Stimulated activated naive CD8-positive, alpha-beta T cell treated with anti-CD3 and anti-CD28 coated beads, Interleukin-15, amount 100 ng/mL, for 72 hours (primary cell): ENCODE data around the gene RGS14.
"Not testable (repeated sequence)": the region's sequence is repeated elsewhere in the genome, so short reads cannot be mapped to it uniquely, and the experiment has no call there.

ENCODE experiments used
- ATAC-seq: fragments of 150-1000 bp; cut with Tn5 transposase; 2 replicates; pipeline ENCODE4 v1.10.0; 2021; ENCODE audit warnings: mild to moderate bottlenecking, moderate library complexity
- DNase-seq, 2 donors: peaks; one replicate each; pipeline ENCODE4 v3.0.0; 2021 to 2022
- H3K27ac Mint-ChIP-seq, 2 donors: one replicate each; pipeline ENCODE4 v1.8.0; 2022; ENCODE audit warnings: mild to moderate bottlenecking in 2 of 2, mixed read lengths in 2 of 2, moderate library complexity in 2 of 2
- H3K27me3 Mint-ChIP-seq: one replicate; pipeline ENCODE4 v1.8.0; 2022; ENCODE audit warnings: mixed read lengths
- H3K4me1 Mint-ChIP-seq: one replicate; pipeline ENCODE4 v1.8.0; 2022; ENCODE audit warnings: mild to moderate bottlenecking, mixed read lengths
- H3K4me3 Mint-ChIP-seq, 2 donors: one replicate each; pipeline ENCODE4 v1.8.0; 2022; ENCODE audit warnings: mild to moderate bottlenecking in 2 of 2, mixed read lengths in 2 of 2, moderate library complexity in 1 of 2
- H3K9me3 Mint-ChIP-seq, 2 donors: one replicate each; pipeline ENCODE4 v1.8.0; 2022; ENCODE audit warnings: mixed read lengths in 2 of 2

The RGS14 gene

DNA sequence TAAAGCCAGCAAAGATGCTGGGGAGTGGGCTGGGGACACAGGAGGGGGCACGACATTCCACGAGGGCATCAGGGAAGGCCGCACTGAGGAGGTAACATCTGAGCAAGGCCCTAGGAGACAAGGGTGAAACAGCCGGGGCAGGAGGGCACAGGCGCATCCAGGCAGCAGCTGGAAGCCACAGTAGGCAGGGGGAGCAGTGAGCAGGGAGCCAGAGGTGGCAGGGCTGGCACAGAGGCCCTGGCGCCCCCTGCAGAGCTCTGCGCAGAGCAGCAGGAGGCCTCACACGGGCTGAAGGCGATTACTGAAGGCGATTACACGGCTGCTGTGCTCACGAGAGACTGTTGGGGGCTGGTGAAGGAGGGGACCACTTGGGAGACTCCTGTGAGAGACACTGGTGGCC lies 21.6 kb upstream of the RGS14 start:
- Mint-ChIP-seq H3K4me1 (peaks cover 38% of the 10 kb centered on the region), H3K27ac (no peak overlapping the region), H3K4me3 (no peak overlapping the region), H3K27me3 (no peaks in the 10 kb centered on the region), H3K9me3 (no peaks in the 10 kb centered on the region)
- DNase-seq (peak; percentile 35 to 56), ATAC-seq (peak; percentile 89)

- DNase-seq (no peak), ATAC-seq (no peak)
- Mint-ChIP-seq H3K27ac (peak overlapping the region in 1 of 2 donors; percentile 91), H3K9me3 (no peaks in the 10 kb centered on the region), H3K4me3 (no peak overlapping the region), H3K4me1 (peaks cover 37% of the 10 kb centered on the region), H3K27me3 (no peaks in the 10 kb centered on the region)
Measured at GRCh38 chr5:177336603-177337494, 20.9 kb upstream of the RGS14 start.

DNA sequence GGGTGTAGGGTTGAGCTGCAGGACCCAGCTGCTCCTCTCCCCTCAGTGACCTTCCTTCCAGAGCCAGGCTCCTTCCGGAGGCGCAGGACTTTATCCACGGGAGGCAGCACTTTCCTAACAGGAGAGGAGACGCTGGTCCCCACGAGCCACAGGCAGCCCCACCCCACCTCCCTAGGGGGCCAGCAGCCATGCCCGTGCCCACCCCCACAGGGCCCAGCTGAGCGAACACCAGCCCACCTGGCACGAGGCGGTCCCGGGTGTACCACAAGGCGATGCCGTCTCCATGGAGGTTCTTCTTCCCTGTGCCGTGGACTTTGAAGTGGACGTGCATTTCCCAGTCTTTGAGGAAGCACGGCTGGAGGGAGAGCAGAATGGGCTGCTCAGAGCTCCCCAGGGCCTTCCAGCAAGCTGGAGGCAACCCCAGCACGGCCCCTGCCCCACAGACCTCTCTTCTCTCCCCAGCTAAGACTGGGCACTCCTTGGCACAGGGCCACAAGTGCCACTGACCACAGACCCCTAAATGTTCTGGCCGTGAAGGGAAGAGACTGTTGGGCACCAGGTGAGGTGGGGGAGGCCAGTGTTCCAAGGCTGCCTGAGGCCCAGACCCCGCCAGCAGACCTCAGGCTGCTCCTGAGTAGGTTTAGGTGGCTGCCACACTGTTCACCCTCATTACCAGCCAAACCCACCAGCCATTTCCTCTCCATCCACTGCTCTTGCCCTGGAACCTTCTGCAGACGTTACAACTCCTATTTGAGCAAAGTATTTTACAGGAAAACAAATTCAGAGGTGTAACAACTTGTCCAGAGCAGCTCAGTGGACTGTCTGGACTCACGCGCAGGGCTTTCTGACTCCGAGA lies 19.2 kb upstream of the RGS14 start:
- ATAC-seq (no peak), DNase-seq (no peak)
- Mint-ChIP-seq H3K4me1 (peaks cover 32% of the 10 kb centered on the region), H3K4me3 (no peak overlapping the region), H3K9me3 (no peaks in the 10 kb centered on the region), H3K27me3 (no peaks in the 10 kb centered on the region), H3K27ac (no peak overlapping the region)

DNA sequence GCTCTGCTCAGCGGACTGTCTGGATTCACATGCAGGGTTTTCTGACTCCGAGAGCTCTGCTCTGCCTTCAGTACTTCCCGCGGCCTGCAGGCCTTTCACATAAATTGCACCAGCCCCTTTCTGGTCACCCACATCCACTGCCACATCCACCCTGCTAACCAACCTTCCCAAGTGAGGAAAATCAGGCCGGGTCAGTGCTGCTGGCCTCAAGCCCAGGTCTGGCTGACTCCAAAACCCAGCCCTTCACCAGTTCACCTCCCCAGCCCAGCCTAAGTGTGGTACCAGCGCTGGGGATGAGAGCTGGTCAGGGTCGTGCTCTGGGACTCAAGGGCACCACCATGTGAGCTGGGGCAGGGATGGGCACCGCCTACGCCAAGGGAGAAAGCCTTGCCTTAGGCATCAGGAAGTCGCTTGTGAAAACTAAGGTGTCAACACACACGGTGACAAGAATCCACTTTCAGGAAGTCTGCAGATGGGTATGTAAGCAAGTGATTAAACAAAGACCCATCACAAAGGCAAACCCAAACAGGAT lies 18.6 kb upstream of the RGS14 start:
- Mint-ChIP-seq H3K4me3 (no peak overlapping the region), H3K27me3 (no peaks in the 10 kb centered on the region)
- DNase-seq, result no peak

GRCh38 chr5:177343000-177343399 lies 14.7 kb upstream of the RGS14 start:
- H3K9me3 Mint-ChIP-seq, H3K4me3 Mint-ChIP-seq, ATAC-seq, DNase-seq, H3K27ac Mint-ChIP-seq, H3K27me3 Mint-ChIP-seq: not testable (repeated sequence)
- peaks cover 42% of the 10 kb centered on the region for H3K4me1 Mint-ChIP-seq

More for the DNA sequence above, 18.6 kb upstream of the RGS14 start:
- ATAC-seq, result no peak
- Mint-ChIP-seq H3K27ac (no peak overlapping the region), H3K4me1 (peaks cover 35% of the 10 kb centered on the region), H3K9me3 (no peaks in the 10 kb centered on the region)

DNA sequence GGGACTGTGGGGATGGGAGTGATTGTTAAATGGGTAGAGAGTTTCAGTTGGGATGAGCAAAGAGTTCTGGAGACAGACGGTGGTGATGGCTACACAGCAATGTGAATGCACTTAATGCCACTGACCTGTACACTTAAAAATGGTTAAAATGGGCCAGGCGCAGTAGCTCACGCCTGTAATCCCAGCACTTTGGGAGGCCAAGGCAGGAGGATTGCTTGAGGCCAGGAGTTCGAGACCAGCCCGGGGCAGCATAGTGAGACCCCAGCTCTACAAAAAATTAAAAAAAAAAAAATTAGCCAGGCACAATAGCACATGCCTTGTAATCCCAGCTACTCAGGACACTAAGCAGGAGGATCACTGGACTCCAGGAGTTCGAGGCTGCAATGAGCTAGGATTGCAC lies 13.9 kb upstream of the RGS14 start:
- Mint-ChIP-seq H3K9me3 (no peaks in the 10 kb centered on the region), H3K4me3 (no peak overlapping the region), H3K4me1 (peaks cover 47% of the 10 kb centered on the region), H3K27ac (peak overlapping the region in 1 of 2 donors; percentile 28), H3K27me3 (no peaks in the 10 kb centered on the region)
- ATAC-seq (no peak), DNase-seq (no peak)

- ATAC-seq (no peak), DNase-seq (no peak)
- H3K9me3 Mint-ChIP-seq, result no peaks in the 10 kb centered on the region
- H3K4me1 Mint-ChIP-seq, result peaks cover 51% of the 10 kb centered on the region
- H3K4me3 Mint-ChIP-seq, result no peak overlapping the region
- no peaks in the 10 kb centered on the region for H3K27me3 Mint-ChIP-seq
- no peak overlapping the region for H3K27ac Mint-ChIP-seq
Measured at GRCh38 chr5:177344891-177345290, 12.8 kb upstream of the RGS14 start.

GRCh38 chr5:177346820-177347219 lies 10.9 kb upstream of the RGS14 start:
- Mint-ChIP-seq H3K27ac (no peak overlapping the region), H3K4me1 (peaks cover 49% of the 10 kb centered on the region), H3K27me3 (no peaks in the 10 kb centered on the region), H3K4me3 (no peak overlapping the region), H3K9me3 (no peaks in the 10 kb centered on the region)
- no peak for ATAC-seq
- DNase-seq, result no peak

DNA sequence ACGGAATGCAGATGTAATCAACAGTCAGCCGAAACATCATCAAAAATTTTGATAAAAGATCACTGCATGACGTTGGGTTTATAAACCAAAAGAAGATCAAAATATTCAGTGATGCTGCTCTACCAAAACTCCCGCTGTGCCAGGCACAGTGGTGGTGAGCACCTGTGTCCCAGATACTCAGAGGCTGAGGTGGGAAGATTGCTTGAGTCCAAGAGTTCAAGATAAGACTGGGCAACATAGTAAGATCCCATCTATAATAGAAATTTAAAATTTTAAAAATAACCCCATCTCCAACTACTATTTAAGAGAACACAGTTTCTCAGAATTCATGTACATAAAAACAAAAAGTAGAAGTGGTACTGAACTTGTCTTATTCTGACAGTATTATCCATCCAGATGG lies 10.0 kb upstream of the RGS14 start:
- no peak for ATAC-seq
- Mint-ChIP-seq H3K4me1 (peaks cover 53% of the 10 kb centered on the region), H3K27me3 (no peaks in the 10 kb centered on the region), H3K27ac (no peak overlapping the region), H3K9me3 (no peaks in the 10 kb centered on the region), H3K4me3 (no peak overlapping the region)
- DNase-seq, result no peak

GRCh38 chr5:177349362-177349647 lies 8.4 kb upstream of the RGS14 start:
- Mint-ChIP-seq H3K9me3 (peaks cover 0 to under 1% of the 10 kb centered on the region in 2 donors), H3K27me3 (no peaks in the 10 kb centered on the region), H3K4me3 (peak overlapping the region; percentile 46 to 97), H3K4me1 (peaks cover 49% of the 10 kb centered on the region), H3K27ac (peak overlapping the region in 1 of 2 donors; percentile 4)
- ATAC-seq (no peak), DNase-seq (no peak)

- H3K4me1 Mint-ChIP-seq, result peaks cover 54% of the 10 kb centered on the region
- H3K9me3 Mint-ChIP-seq, result peaks cover 2 to 5% of the 10 kb centered on the region in 2 donors
- DNase-seq (no peak), ATAC-seq (no peak)
- H3K4me3 Mint-ChIP-seq, result peak overlapping the region; percentile 97 to 99
- no peaks in the 10 kb centered on the region for H3K27me3 Mint-ChIP-seq
- H3K27ac Mint-ChIP-seq, result peak overlapping the region; percentile 85 to 89
Measured at GRCh38 chr5:177349762-177350161, 8.0 kb upstream of the RGS14 start.

DNA sequence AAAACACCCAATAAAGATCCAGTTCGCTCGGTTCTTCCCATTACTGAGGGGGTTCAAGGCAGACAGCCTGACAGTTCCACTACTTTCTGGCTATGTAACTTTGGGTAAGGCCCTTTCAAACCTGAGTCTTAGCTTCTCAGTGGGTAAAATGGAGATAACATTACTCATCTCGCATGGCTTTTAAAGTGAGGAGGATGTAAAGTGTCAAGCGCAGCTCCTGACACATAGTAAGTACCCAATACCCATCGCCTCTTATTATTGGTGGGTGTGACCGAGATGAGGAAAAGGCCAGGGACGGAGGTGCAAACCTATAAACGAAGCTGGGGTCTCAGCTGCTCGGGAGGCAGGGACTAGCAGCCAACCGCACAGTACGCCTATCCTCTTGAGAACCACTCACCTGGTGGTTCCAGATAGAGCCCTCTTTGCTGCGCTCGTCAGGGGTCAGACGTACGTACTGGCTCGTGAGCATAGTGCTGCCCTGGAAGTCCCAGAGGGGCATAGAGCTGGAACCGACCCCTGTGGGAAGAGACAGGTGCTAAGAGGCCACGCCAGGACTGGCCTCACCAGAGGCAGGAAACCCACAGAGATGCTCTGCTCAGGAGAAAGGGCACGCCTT lies 6.8 kb upstream of the RGS14 start:
- no peak for DNase-seq
- Mint-ChIP-seq H3K4me3 (peak overlapping the region; percentile 97 to 99), H3K9me3 (peaks cover 11 to 14% of the 10 kb centered on the region in 2 donors), H3K27ac (peak overlapping the region; percentile 100), H3K27me3 (no peaks in the 10 kb centered on the region), H3K4me1 (peaks cover 64% of the 10 kb centered on the region)
- ATAC-seq, result no peak

- peaks cover 64% of the 10 kb centered on the region for H3K4me1 Mint-ChIP-seq
- ATAC-seq, result peak; percentile 98
- peaks cover 11 to 14% of the 10 kb centered on the region in 2 donors for H3K9me3 Mint-ChIP-seq
Measured at GRCh38 chr5:177351392-177352329, 6.1 kb upstream of the RGS14 start, which contains the start of gene LMAN2. Gene LMAN2, minus strand, starts transcription at chr5:177351668. Its CDS starts 21 bp downstream, at chr5:177351647.

DNA sequence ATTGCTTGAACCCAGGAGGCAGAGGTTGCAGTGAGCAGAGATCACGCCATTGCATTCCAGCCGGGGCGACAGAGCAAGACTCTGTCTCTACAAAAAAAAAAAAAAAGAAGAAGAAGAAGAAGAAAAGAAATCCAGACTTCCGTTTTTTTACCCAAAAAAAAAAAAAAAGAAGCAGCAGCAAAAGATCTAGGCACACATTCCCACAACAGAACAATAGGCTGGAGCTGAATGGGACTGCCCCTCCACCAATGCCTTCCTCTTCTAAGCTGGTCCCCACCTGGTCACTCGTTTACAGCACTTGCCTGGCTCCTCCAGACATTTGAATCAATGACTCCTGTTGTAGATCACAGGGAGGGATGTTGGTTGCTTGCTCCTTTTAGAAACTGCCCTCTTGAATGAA lies 4.6 kb upstream of the RGS14 start:
- ATAC-seq (no peak), DNase-seq (no peak)
- Mint-ChIP-seq H3K4me3 (peak overlapping the region in 1 of 2 donors; percentile 33), H3K9me3 (peaks cover 11 to 14% of the 10 kb centered on the region in 2 donors), H3K4me1 (peaks cover 65% of the 10 kb centered on the region), H3K27me3 (no peaks in the 10 kb centered on the region), H3K27ac (no peak overlapping the region)

More at GRCh38 chr5:177351392-177352329, 6.1 kb upstream of the RGS14 start, which contains the start of gene LMAN2:
- Mint-ChIP-seq H3K4me3 (peak within 1 kb of the TSS; percentile 97 to 99), H3K27me3 (no peaks in the 10 kb centered on the region), H3K27ac (peak within 1 kb of the TSS; percentile 100)
- DNase-seq, result peak; percentile 89 to 94
